GM21528 (cell line): ENCODE measurements around the gene ZBTB8A.

Experiments
- ATAC-seq: cut with Tn5 transposase; IDR thresholded peaks from one replicate; pipeline ENCODE4 v1.9.1; 2021; ENCODE audit warnings: mild to moderate bottlenecking, moderate library complexity; ENCODE audit not compliant: unreplicated experiment, low FRiP score

The ZBTB8A gene

DNA sequence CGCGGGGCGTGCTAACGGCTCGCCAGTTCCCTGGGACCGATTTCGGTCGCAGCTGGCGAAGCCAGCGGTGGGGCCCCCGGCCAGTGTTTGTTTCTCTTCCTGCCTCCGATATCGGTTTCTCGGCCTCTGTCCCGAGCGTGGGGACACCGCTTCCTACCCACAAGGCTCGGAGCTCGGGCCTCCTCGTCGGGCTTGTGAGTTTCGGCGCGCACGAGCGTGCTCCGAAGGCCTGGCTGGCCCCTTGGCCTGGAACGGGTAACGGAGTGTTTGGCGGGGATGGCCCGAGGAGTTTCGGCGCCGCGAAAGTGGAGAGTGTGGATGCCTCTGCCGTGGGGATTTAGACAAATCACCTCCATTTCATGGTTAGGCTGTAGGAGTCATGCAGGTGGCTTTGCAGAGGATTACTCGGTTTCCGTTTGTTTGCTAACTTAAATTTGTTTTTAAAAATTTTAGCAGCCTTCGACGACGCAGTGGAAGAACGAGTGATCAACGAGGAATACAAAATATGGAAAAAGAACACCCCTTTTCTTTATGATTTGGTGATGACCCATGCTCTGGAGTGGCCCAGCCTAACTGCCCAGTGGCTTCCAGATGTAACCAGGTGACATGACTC is 112.3 kb downstream of the ZBTB8A start:
- ATAC-seq = no peak

DNA sequence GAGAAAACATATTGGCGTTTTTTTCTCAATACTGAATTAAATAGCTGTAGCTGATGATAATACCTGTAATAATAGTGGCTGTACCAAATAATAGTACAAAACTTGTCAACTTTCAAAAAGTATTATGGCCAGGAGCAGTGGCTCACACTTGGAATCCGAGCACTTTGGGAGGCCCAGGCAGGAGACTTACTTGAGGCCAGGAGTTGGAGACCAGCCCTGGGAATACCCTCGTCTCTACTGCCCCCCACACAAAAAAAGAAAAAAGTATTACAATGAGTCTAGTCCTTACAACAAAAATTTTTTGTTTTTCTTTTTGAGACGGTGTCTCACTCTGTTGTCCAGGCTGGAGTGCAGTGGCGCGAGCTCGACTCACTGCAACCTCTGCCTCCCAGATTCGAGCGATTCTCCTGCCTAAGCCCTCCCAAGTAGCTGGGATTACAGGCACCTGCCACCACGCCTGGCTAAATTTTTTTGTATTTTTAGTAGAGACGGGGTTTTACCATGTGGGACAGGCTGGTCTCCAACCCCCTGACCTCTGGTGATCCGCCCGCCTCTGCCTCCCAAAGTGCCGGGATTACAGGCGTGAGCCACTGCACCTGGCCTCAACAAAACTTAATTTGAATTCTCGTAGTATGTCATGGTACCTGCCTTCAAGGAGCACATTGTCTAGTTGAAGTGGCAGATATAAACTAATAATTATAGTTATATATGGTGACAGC is 113.2 kb downstream of the ZBTB8A start:
- ATAC-seq = no peak
